Psoas muscle (tissue), 8 donors: ENCODE data around the gene SLC35E1. TPM values are rescaled to one million over a fixed set of nuclear protein-coding genes. Genes with fewer than 3 reads are reported as not detected.
A peak's percentile ranks its signal among the peaks of the same experiment; 100 is the strongest.

Experiments
- ATAC-seq, 4 donors: fragments of 200-7000 bp; cut with Tn5 transposase; one replicate each; pipeline ENCODE4 v1.9.1; 2020; ENCODE audit warnings: moderate library complexity in 3 of 4, mild to moderate bottlenecking in 2 of 4
- DNase-seq, 2 donors: peaks; one replicate each; pipeline ENCODE4 v3.0.0-alpha.2; 2020
- H3K27ac ChIP-seq: fragments of 200-600 bp; one replicate; pipeline ENCODE4 v1.8.0; 2022
- H3K27me3 ChIP-seq, 3 donors: fragments of 200-600 bp in 1 of 3; one replicate each; pipeline versions ENCODE4 v1.6.1 to v1.8.0; 2013 to 2022; ENCODE audit warnings: low read length in 2 of 3, mild to moderate bottlenecking in 2 of 3, moderate library complexity in 1 of 3; ENCODE audit not compliant: insufficient read depth in 3 of 3
- H3K36me3 ChIP-seq, 2 donors: fragments of 200-600 bp in 1 of 2; one replicate each; pipeline versions ENCODE4 v1.6.1 to v1.8.0; 2013 to 2022; ENCODE audit warnings: low read depth in 1 of 2, mild to moderate bottlenecking in 1 of 2, moderate library complexity in 1 of 2; ENCODE audit not compliant: insufficient read depth in 1 of 2
- H3K4me1 ChIP-seq: fragments of 200-600 bp; one replicate; pipeline ENCODE4 v1.8.0; 2022
- H3K4me3 ChIP-seq: fragments of 200-600 bp; one replicate; pipeline ENCODE4 v1.8.0; 2022; ENCODE audit warnings: mild to moderate bottlenecking
- H3K9me3 ChIP-seq: fragments of 200-600 bp; one replicate; pipeline ENCODE4 v1.8.0; 2022
- WGBS, 3 donors: extraction: QIAGEN DNeasy Blood & Tissue Kit; methylation state at CpG; one replicate each; pipeline versions ENCODE4 v1.1.6 to v1.1.7; 2013; 5-methylcytosine and 5-hydroxymethylcytosine counted together
- intact Hi-C, 2 donors: fragments of 100-400 bp; cut with DNase I; formaldehyde crosslinking; loops; one replicate each; pipeline versions ENCODE4 v1.11.0 to v1.14.2; 2022
- polyA plus RNA-seq, 3 donors: library from polyadenylated mRNA; stranded (reverse); fragments of 200-250 nt; gene quantifications; one replicate each; pipeline ENCODE4 v1.2.3, GENCODE V29; 2013
- total RNA-seq, 4 donors: library from RNA; stranded (reverse); fragmentation: NEBNext Ultra II Directional in 2 of 4; extraction: Animal tissue kit (Norgen Biotek cat#: 25700) in 2 of 4; gene quantifications; one replicate each; pipeline versions ENCODE4 v1.2.1 to v1.2.4, GENCODE V29; 2021 to 2023
- TF ChIP-seq, protein P1 (sequence below): fragments of 200-600 bp; IDR thresholded peaks from one replicate; pipeline ENCODE4 v1.8.0; 2022; ENCODE audit warnings: antibody characterized with exemption
- donor health status: healthy with polysubstance abuse.
- donor health status: DM: no; HTN: no; CAD: no; lungs with moderate emphysema.
- donor health status: Bipolar disorder and iron deficiency.
- donor health status: healthy.
- donor health status: DM: yes; HTN: yes; CAD: no.
- donor health status: DM: no; HTN: no; CAD: no.
- donor health status: DM: no; HTN: no; CAD: no.
- donor health status: DM: yes; HTN: yes; CAD: no.

The SLC35E1 gene
- total and polyA plus RNA-seq, 7 donors = 17.1 to 42.1 (median 27.4) TPM

DNA sequence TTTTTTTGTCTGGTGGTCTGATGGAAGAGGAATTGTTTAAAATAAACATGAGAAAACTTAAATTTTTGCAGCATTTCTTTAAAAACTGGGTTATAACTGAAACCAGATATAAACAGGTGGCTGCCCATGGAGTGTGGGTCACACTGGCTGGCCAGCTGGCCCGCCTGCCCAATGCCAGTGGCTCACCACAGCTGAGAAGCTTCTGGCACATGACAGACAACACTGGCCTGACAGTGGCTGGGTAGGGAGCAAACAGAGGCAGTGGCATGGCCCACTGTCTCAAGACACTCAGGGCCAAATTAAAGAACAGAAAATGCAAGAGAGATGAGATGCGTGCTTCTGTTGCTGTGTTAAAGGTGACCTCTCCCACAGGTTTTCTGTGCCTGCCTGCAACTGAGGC, 3.1 kb upstream of the SLC35E1 start:
- no peak for DNase-seq
- peak overlapping the region; percentile 86 for H3K27ac ChIP-seq
- TF ChIP-seq, protein P1, sequence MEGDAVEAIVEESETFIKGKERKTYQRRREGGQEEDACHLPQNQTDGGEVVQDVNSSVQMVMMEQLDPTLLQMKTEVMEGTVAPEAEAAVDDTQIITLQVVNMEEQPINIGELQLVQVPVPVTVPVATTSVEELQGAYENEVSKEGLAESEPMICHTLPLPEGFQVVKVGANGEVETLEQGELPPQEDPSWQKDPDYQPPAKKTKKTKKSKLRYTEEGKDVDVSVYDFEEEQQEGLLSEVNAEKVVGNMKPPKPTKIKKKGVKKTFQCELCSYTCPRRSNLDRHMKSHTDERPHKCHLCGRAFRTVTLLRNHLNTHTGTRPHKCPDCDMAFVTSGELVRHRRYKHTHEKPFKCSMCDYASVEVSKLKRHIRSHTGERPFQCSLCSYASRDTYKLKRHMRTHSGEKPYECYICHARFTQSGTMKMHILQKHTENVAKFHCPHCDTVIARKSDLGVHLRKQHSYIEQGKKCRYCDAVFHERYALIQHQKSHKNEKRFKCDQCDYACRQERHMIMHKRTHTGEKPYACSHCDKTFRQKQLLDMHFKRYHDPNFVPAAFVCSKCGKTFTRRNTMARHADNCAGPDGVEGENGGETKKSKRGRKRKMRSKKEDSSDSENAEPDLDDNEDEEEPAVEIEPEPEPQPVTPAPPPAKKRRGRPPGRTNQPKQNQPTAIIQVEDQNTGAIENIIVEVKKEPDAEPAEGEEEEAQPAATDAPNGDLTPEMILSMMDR = no peak
- peak; percentile 47 to 75 (median 54) for ATAC-seq
- no peaks in the 10 kb centered on the region for H3K27me3 ChIP-seq
- peak overlapping the region; percentile 95 for H3K4me3 ChIP-seq
- WGBS, 3 donors = 29 to 49% (median 35%) methylated on average over 2 of the region's 2 CpGs
- H3K36me3 ChIP-seq = peaks cover 2 to 50% of the 10 kb centered on the region in 2 donors
- intact Hi-C loops = no loop called here
- peaks cover 72% of the 10 kb centered on the region for H3K4me1 ChIP-seq
- H3K9me3 ChIP-seq = no peaks in the 10 kb centered on the region

DNA sequence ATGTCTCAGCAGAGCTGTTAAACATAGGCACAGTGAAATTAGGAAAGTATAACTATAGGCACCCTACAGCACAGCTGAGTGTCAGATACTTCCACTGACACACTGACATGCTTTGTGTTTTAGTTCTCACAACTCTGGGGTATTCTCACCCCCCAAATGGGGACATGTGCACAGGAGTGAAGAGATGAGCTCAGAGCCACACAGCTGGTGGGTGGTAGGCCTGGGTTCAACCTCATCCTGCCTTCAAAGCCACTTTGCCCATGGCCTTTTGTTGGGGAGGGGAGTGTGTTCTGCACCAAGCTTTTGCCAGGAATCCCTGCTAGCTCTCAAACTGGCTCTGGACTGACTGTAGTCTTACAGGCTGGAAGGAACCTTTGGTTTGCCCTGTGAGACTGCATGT, 1.7 kb upstream of the SLC35E1 start:
- Histone ChIP-seq H3K36me3 (peaks cover 2 to 57% of the 10 kb centered on the region in 2 donors), H3K4me3 (peak overlapping the region; percentile 95), H3K9me3 (no peaks in the 10 kb centered on the region), H3K27ac (peak overlapping the region; percentile 86), H3K4me1 (peaks cover 62% of the 10 kb centered on the region), H3K27me3 (no peaks in the 10 kb centered on the region)
- TF ChIP-seq, protein P1 = no peak
- no peak for ATAC-seq
- no peak for DNase-seq
- intact Hi-C loops = loop anchor here (5.0 kb wide), 1 partner anchor 53 kb away; the partner anchor contains the start of gene MED26 (in 2 of the 2)

- H3K4me1 ChIP-seq = peaks cover 62% of the 10 kb centered on the region
- no peak for DNase-seq
Observed at GRCh38 chr19:16573296-16573695, 1.1 kb upstream of the SLC35E1 start.

GRCh38 chr19:16571822-16572331, 338 bp downstream of the SLC35E1 start:
- ATAC-seq (peak in 1 of 4 donors; percentile 0), DNase-seq (peak in 1 of 2 donors; percentile 69)
- Histone ChIP-seq H3K9me3 (no peaks in the 10 kb centered on the region), H3K4me3 (peak overlapping the region; percentile 95), H3K27ac (peak overlapping the region; percentile 86), H3K36me3 (peaks cover 2 to 57% of the 10 kb centered on the region in 2 donors), H3K4me1 (peaks cover 52% of the 10 kb centered on the region), H3K27me3 (no peaks in the 10 kb centered on the region)
- intact Hi-C loops = loop anchor here (5.0 kb wide), 1 partner anchor 55 kb away; the partner anchor contains the start of gene MED26 (in 2 of the 2)
- 0 to 1% (median 1%) methylated on average over 52 to 75 of the region's 75 CpGs for WGBS, 3 donors
- TF ChIP-seq, protein P1 = no peak

More at GRCh38 chr19:16573296-16573695, 1.1 kb upstream of the SLC35E1 start:
- no peak for ATAC-seq
- Histone ChIP-seq H3K9me3 (no peaks in the 10 kb centered on the region), H3K36me3 (peaks cover 2 to 56% of the 10 kb centered on the region in 2 donors), H3K27ac (peak overlapping the region; percentile 86), H3K27me3 (no peaks in the 10 kb centered on the region), H3K4me3 (peak overlapping the region; percentile 95)
- intact Hi-C loops = loop anchor here (5.0 kb wide), 1 partner anchor 54 kb away; the partner anchor contains the start of gene MED26 (in 2 of the 2)
- WGBS, 3 donors = 57 to 60% (median 58%) methylated on average over 13 of the region's 13 CpGs
- TF ChIP-seq, protein P1 = no peak
